ENCODE measurements around the gene WDR62.

Gene WDR62

GRCh38 chr19:36081894-36082293 is 27.2 kb downstream of the WDR62 start:
- DNase-seq, result no peak

GRCh38 chr19:36082916-36083315 is 28.2 kb downstream of the WDR62 start:
- no peak for DNase-seq

GRCh38 chr19:36084231-36085009 is 29.7 kb downstream of the WDR62 start:
- no peak for DNase-seq

GRCh38 chr19:36086326-36086725 is 31.6 kb downstream of the WDR62 start:
- no peak for DNase-seq

- DNase-seq, result no peak
These were observed 35.1 kb downstream of the WDR62 start for GRCh38 chr19:36089847-36090246.

GRCh38 chr19:36090910-36091695 is 36.4 kb downstream of the WDR62 start:
- DNase-seq, result no peak

GRCh38 chr19:36092566-36092965 is 37.9 kb downstream of the WDR62 start:
- DNase-seq, result no peak

GRCh38 chr19:36093146-36093662 is 38.5 kb downstream of the WDR62 start:
- no peak for DNase-seq

- DNase-seq, result no peak
These were observed 39.0 kb downstream of the WDR62 start for GRCh38 chr19:36093687-36094086.

GRCh38 chr19:36097036-36097435 is 42.3 kb downstream of the WDR62 start:
- no peak for DNase-seq

GRCh38 chr19:36099166-36099785 is 44.6 kb downstream of the WDR62 start:
- no peak for DNase-seq

GRCh38 chr19:36100476-36100875 is 45.8 kb downstream of the WDR62 start:
- no peak for DNase-seq

- DNase-seq, result no peak
These were observed 47.0 kb downstream of the WDR62 start for GRCh38 chr19:36101550-36102327.

- DNase-seq, result no peak
These were observed 48.4 kb downstream of the WDR62 start for GRCh38 chr19:36103040-36103626.

- no peak for DNase-seq
These were observed 49.3 kb downstream of the WDR62 start for GRCh38 chr19:36103842-36104552.

GRCh38 chr19:36106441-36106840 is 51.7 kb downstream of the WDR62 start:
- DNase-seq, result no peak

- DNase-seq, result no peak
These were observed 52.3 kb downstream of the WDR62 start for GRCh38 chr19:36106991-36107390.

GRCh38 chr19:36108684-36109083 is 54.0 kb downstream of the WDR62 start:
- DNase-seq, result no peak

GRCh38 chr19:36110487-36111199 is 55.9 kb downstream of the WDR62 start, which contains the start of gene OVOL3:
TSS of gene OVOL3 (plus strand) at chr19:36111143. CDS start at chr19:36111203, 60 bp downstream.
- DNase-seq, result no peak

- no peak for DNase-seq
These were observed 56.5 kb downstream of the WDR62 start for GRCh38 chr19:36111200-36111539.

- DNase-seq, result no peak
These were observed 58.0 kb downstream of the WDR62 start for GRCh38 chr19:36112678-36113077.

All from CD4-positive, alpha-beta T cell treated with Interferon alpha-2 for 1 hour (primary cell).